HepG2 (cell line): ENCODE data around the gene ZNF503. TPM values are rescaled to one million over a fixed set of nuclear protein-coding genes. Genes with fewer than 3 reads are reported as not detected.

Experiments used
- CBX2 ChIP-seq, 2 experiments: fragments of 200-600 bp in 1 of 2; sonication (generic); formaldehyde crosslinking in 1 of 2; IDR thresholded peaks; 2 replicates each; pipeline versions ENCODE4 v1.7.0 to v1.8.1; 2018 to 2022; ENCODE audit warnings: low read depth in 2 of 2, low read length in 1 of 2, mild to moderate bottlenecking in 1 of 2, missing genetic modification reagents in 1 of 2
- CREM ChIP-seq, 2 experiments: sonication (generic) in 1 of 2; formaldehyde crosslinking in 1 of 2; IDR thresholded peaks; 2 replicates each; pipeline versions ENCODE4 v1.4.0 to v1.6.1; 2016 to 2020; ENCODE audit warnings: antibody characterized with exemption in 1 of 2, mild to moderate bottlenecking in 1 of 2, missing genetic modification reagents in 1 of 2
- FOXA1 ChIP-seq, 2 experiments: fragments of 450-650 bp in 1 of 2; sonication (generic) in 1 of 2; formaldehyde crosslinking in 1 of 2; IDR thresholded peaks; 2 replicates each; pipeline versions ENCODE4 v1.4.0 to v1.6.1; 2016 to 2020; ENCODE audit warnings: missing genetic modification reagents in 1 of 2
- GATAD2A ChIP-seq: IDR thresholded peaks from 2 replicates; pipeline ENCODE4 v1.6.1; 2016
- LCORL ChIP-seq, 2 experiments: fragments of 450-650 bp in 1 of 2; sonication (generic) in 1 of 2; formaldehyde crosslinking in 1 of 2; IDR thresholded peaks; 2 replicates each; pipeline versions ENCODE4 v1.5.0 to v1.6.1; 2017 to 2020; ENCODE audit warnings: antibody characterized with exemption in 1 of 2, missing genetic modification reagents in 1 of 2
- MED13 ChIP-seq: sonication (generic); formaldehyde crosslinking; IDR thresholded peaks from 2 replicates; pipeline ENCODE4 v1.5.0; 2020; ENCODE audit warnings: missing genetic modification reagents
- NFE2L2 ChIP-seq: fragments of 150-350 bp; IDR thresholded peaks from 2 replicates; pipeline ENCODE4 v1.6.1; 2014; ENCODE audit warnings: low read length
- PAWR ChIP-seq: sonication (generic); formaldehyde crosslinking; IDR thresholded peaks from 2 replicates; pipeline ENCODE4 v1.4.0; 2020; ENCODE audit warnings: missing genetic modification reagents, mild to moderate bottlenecking, borderline replicate concordance
- PITX1 ChIP-seq: sonication (generic); formaldehyde crosslinking; IDR thresholded peaks from 2 replicates; pipeline ENCODE4 v1.5.1; 2020; ENCODE audit warnings: mild to moderate bottlenecking, missing genetic modification reagents
- SPEN ChIP-seq: sonication (generic); formaldehyde crosslinking; IDR thresholded peaks from 2 replicates; pipeline ENCODE4 v1.5.1; 2020; ENCODE audit warnings: low read depth, mild to moderate bottlenecking, missing genetic modification reagents
- TBP ChIP-seq: sonication (generic); formaldehyde crosslinking; IDR thresholded peaks from 2 replicates; pipeline ENCODE4 v1.5.0; 2020; ENCODE audit warnings: missing genetic modification reagents
- U2AF1 ChIP-seq: fragments of 200-400 bp; formaldehyde crosslinking; optimal IDR thresholded peaks from 2 replicates; pipeline ENCODE3; 2017; ENCODE audit warnings: mild to moderate bottlenecking, low read depth, low read length
- ZNF20 ChIP-seq: sonication (generic); formaldehyde crosslinking; IDR thresholded peaks from 2 replicates; pipeline ENCODE4 v1.4.0; 2020; ENCODE audit warnings: mild to moderate bottlenecking, moderate library complexity, missing genetic modification reagents
- ZNF574 ChIP-seq: sonication (generic); formaldehyde crosslinking; IDR thresholded peaks from 2 replicates; pipeline ENCODE4 v1.4.0; 2020; ENCODE audit warnings: missing genetic modification reagents
- ZNF609 ChIP-seq: sonication (generic); formaldehyde crosslinking; IDR thresholded peaks from 2 replicates; pipeline ENCODE4 v1.4.0; 2020; ENCODE audit warnings: mild to moderate bottlenecking, missing genetic modification reagents, borderline replicate concordance
- ZNF615 ChIP-seq: sonication (generic); formaldehyde crosslinking; IDR thresholded peaks from 2 replicates; pipeline ENCODE4 v1.5.0; 2020; ENCODE audit warnings: mild to moderate bottlenecking, missing genetic modification reagents, borderline replicate concordance
- polyA plus RNA-seq, 8 experiments: library from polyadenylated mRNA; depleted of rRNA in 3 of 8; stranded (reverse) in 7 of 8; unstranded in 1 of 8; fragments of >200 nt; fragmentation: Illumina TruSeq in 4 of 8; extraction: Trizol in 4 of 8; gene quantifications; 2 replicates each; pipeline versions ENCODE4 v1.2.1 to v1.2.3, GENCODE V29; 2011 to 2016; ENCODE audit warnings: low read depth in 4 of 8, missing spikeins in 1 of 8, mixed read lengths in 1 of 8; ENCODE audit not compliant: insufficient read depth in 1 of 8
- total RNA-seq, 5 experiments: library from RNA; depleted of rRNA; stranded (reverse); fragments of >200 nt; fragmentation: Illumina TruSeq; extraction: Trizol; gene quantifications; 2 replicates each; pipeline ENCODE4 v1.2.3, GENCODE V29; 2016; ENCODE audit warnings: low read depth in 1 of 5
- TF ChIP-seq, protein P1 (sequence below), 2 experiments: sonication (generic) in 1 of 2; formaldehyde crosslinking in 1 of 2; IDR thresholded peaks; 2 replicates each; pipeline versions ENCODE4 v1.5.1 to v1.6.1; 2011 to 2020; ENCODE audit warnings: borderline replicate concordance in 1 of 2, low read depth in 1 of 2, low read length in 1 of 2, mild to moderate bottlenecking in 1 of 2, missing genetic modification reagents in 1 of 2, moderate library complexity in 1 of 2

ZNF503 gene
- total and polyA plus RNA-seq, 2 of the 13 experiments (the other 11 are each of a cell fraction or from before 2014, with no cell fraction given) = 2.7 to 8.3 TPM

- peak; percentile 90; the same call in 1 of the 2 replicates for TF ChIP-seq MED13 (CRISPR knock-in tag)
- TF ChIP-seq, protein P1, sequence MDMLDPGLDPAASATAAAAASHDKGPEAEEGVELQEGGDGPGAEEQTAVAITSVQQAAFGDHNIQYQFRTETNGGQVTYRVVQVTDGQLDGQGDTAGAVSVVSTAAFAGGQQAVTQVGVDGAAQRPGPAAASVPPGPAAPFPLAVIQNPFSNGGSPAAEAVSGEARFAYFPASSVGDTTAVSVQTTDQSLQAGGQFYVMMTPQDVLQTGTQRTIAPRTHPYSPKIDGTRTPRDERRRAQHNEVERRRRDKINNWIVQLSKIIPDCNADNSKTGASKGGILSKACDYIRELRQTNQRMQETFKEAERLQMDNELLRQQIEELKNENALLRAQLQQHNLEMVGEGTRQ (IDR thresholded peaks at IDR 0.05; ENCODE audit: low read depth, low read length) = no peak
- TF ChIP-seq, protein P1 (CRISPR knock-in tag; IDR thresholded peaks at IDR 0.05; ENCODE audit: borderline replicate concordance) = no peak
- peak; percentile 54 for TF ChIP-seq GATAD2A (CRISPR knock-in tag)
- TF ChIP-seq U2AF1 = no peak
- no peak for TF ChIP-seq TBP (CRISPR knock-in tag)
- TF ChIP-seq CBX2 (IDR thresholded peaks at IDR 0.05; ENCODE audit: low read depth, low read length) = no peak
- no peak for TF ChIP-seq CBX2 (CRISPR knock-in tag; IDR thresholded peaks at IDR 0.05; ENCODE audit: low read depth)
- no peak for TF ChIP-seq ZNF20 (CRISPR knock-in tag)
- peak; percentile 92 for TF ChIP-seq CREM (IDR thresholded peaks at IDR 0.05)
- no peak for TF ChIP-seq CREM (CRISPR knock-in tag; IDR thresholded peaks at IDR 0.05)
- 0 out of 2 replicates have a peak, but pooled peaks have one; percentile 77 for TF ChIP-seq PAWR (CRISPR knock-in tag)
- TF ChIP-seq LCORL (IDR thresholded peaks at IDR 0.05) = no peak
- TF ChIP-seq LCORL (CRISPR knock-in tag; IDR thresholded peaks at IDR 0.05) = peak; percentile 69; the same call in 1 of the 2 replicates
- TF ChIP-seq ZNF615 (CRISPR knock-in tag) = no peak
- no peak; the same call in 1 of the 2 replicates for TF ChIP-seq SPEN
- TF ChIP-seq FOXA1 (IDR thresholded peaks at IDR 0.05) = no peak
- peak; percentile 50 for TF ChIP-seq FOXA1 (CRISPR knock-in tag; IDR thresholded peaks at IDR 0.05)
- peak; percentile 33; the same call in 1 of the 2 replicates for TF ChIP-seq ZNF574
- TF ChIP-seq ZNF609 (CRISPR knock-in tag) = peak; percentile 96
- no peak for TF ChIP-seq NFE2L2
- peak; percentile 96 for TF ChIP-seq PITX1 (CRISPR knock-in tag)
Measured at GRCh38 chr10:75404815-75405597, 3.4 kb upstream of the ZNF503 start (continued).
